ENCODE measurements around the gene VPS51. TPM values are rescaled to one million over a fixed set of nuclear protein-coding genes. Genes with fewer than 3 reads are reported as not detected.

Gene VPS51
- total and polyA plus RNA-seq, 2 of the 13 experiments (the other 11 are each of a cell fraction or from before 2014, with no cell fraction given), result 76.3 to 90.6 TPM

GRCh38 chr11:65116370-65117205 lies 20.6 kb downstream of the VPS51 start (continued):
- TF ChIP-seq MXD3 (CRISPR knock-in tag; IDR thresholded peaks at IDR 0.05) (no peak; the same call in 1 of the 2 replicates), ETV5 (CRISPR knock-in tag; IDR thresholded peaks at IDR 0.05; ENCODE audit: borderline replicate concordance) (peak; percentile 19; the same call in 1 of the 2 replicates), ZNF768 (CRISPR knock-in tag; IDR thresholded peaks at IDR 0.05) (no peak), ZSCAN5A (CRISPR knock-in tag; IDR thresholded peaks at IDR 0.05; ENCODE audit: borderline replicate concordance) (no peak), ZNF652 (CRISPR knock-in tag; IDR thresholded peaks at IDR 0.05; ENCODE audit: borderline replicate concordance, low read depth) (no peak), HNRNPL (IDR thresholded peaks at IDR 0.05; ENCODE audit: low read depth, low read length) (0 out of 2 replicates have a peak, but pooled peaks have one; percentile 60), ZNF562 (CRISPR knock-in tag; IDR thresholded peaks at IDR 0.05; ENCODE audit: borderline replicate concordance) (no peak), RBM22 (optimal IDR thresholded peaks at IDR 0.05; ENCODE audit: low read length) (peak; percentile 32), ZNF816 (CRISPR knock-in tag; IDR thresholded peaks at IDR 0.05; ENCODE audit: borderline replicate concordance) (peak; percentile 22; the same call in 1 of the 2 replicates), POLR2AphosphoS2 (IDR thresholded peaks at IDR 0.05; ENCODE audit: low read depth, low read length) (no peak), ZNF883 (CRISPR knock-in tag; IDR thresholded peaks at IDR 0.05; ENCODE audit: not compliant biosample characterization) (no peak), ZNF253 (CRISPR knock-in tag; IDR thresholded peaks at IDR 0.05; ENCODE audit: borderline replicate concordance) (0 out of 2 replicates have a peak, but pooled peaks have one; percentile 36), SSRP1 (CRISPR knock-in tag; IDR thresholded peaks at IDR 0.05) (no peak), TCF7 (IDR thresholded peaks at IDR 0.05; ENCODE audit: low read depth) (no peak), NFYC (CRISPR knock-in tag; IDR thresholded peaks at IDR 0.05) (no peak), SETDB1 (CRISPR knock-in tag; IDR thresholded peaks at IDR 0.05; ENCODE audit: borderline replicate concordance) (no peak), CEBPZ (IDR thresholded peaks at IDR 0.05; ENCODE audit: low read length) (no peak), IRF1 (CRISPR knock-in tag; IDR thresholded peaks at IDR 0.05; ENCODE audit: low read depth) (no peak), SP4 (CRISPR knock-in tag; IDR thresholded peaks at IDR 0.05) (no peak), MBD4 (IDR thresholded peaks at IDR 0.05; ENCODE audit: borderline replicate concordance, low read length) (no peak), EHMT2 (IDR thresholded peaks at IDR 0.05; ENCODE audit: borderline replicate concordance, low read depth, low read length) (no peak), TRAFD1 (CRISPR knock-in tag; IDR thresholded peaks at IDR 0.05; ENCODE audit: borderline replicate concordance) (no peak)
